SU-DHL-6 (cell line): ENCODE data around the gene CCND3.
"Not testable (repeated sequence)": the region's sequence is repeated elsewhere in the genome, so short reads cannot be mapped to it uniquely, and the experiment has no call there.

Experiments used
- H2AFZ ChIP-seq: fragments of 200-600 bp; sonication (generic); 2 replicates; pipeline ENCODE4 v1.6.1; 2014; ENCODE audit warnings: low read depth, mild to moderate bottlenecking, moderate library complexity, mixed read lengths, antibody characterized with exemption, low read length; ENCODE audit not compliant: severe bottlenecking
- H3F3A ChIP-seq: fragments of 200-600 bp; shearing (Covaris generic); 2 replicates; pipeline ENCODE4 v1.6.0; 2016; ENCODE audit warnings: antibody characterized with exemption, mild to moderate bottlenecking; ENCODE audit not compliant: insufficient read depth
- H3K27ac ChIP-seq: fragments of 200-600 bp; sonication (generic); 2 replicates; pipeline ENCODE4 v1.5.1; 2016; ENCODE audit warnings: low read depth, mild to moderate bottlenecking, low read length, moderate library complexity, mixed read lengths
- H3K27me3 ChIP-seq: fragments of 200-600 bp; sonication (generic), shearing (Covaris generic); 2 replicates; pipeline ENCODE4 v1.6.0; 2014; ENCODE audit warnings: mild to moderate bottlenecking, low read length
- H3K36me3 ChIP-seq: fragments of 200-600 bp; sonication (generic); 2 replicates; pipeline ENCODE4 v1.6.1; 2014; ENCODE audit warnings: mild to moderate bottlenecking, low read length, mixed read lengths
- H3K4me2 ChIP-seq: fragments of 300-600, 200-600 bp; shearing (Covaris generic), sonication (generic); 2 replicates; pipeline ENCODE4 v1.6.0; 2014; ENCODE audit warnings: low read length, low read depth, mild to moderate bottlenecking; ENCODE audit not compliant: poor library complexity, severe bottlenecking
- H3K4me3 ChIP-seq: fragments of 200-600 bp; sonication (generic); 2 replicates; pipeline ENCODE4 v1.5.1; 2014; ENCODE audit warnings: antibody characterized with exemption, low read length, mild to moderate bottlenecking, mixed read lengths; ENCODE audit not compliant: insufficient read depth, poor library complexity, severe bottlenecking
- H3K79me2 ChIP-seq: fragments of 200-600 bp; sonication (generic); 2 replicates; pipeline ENCODE4 v1.6.1; 2014; ENCODE audit warnings: mild to moderate bottlenecking, low read length, moderate library complexity; ENCODE audit not compliant: insufficient read depth
- H3K9ac ChIP-seq: fragments of 200-600 bp; sonication (generic); 2 replicates; pipeline ENCODE4 v1.7.0; 2014; ENCODE audit warnings: mild to moderate bottlenecking, low read length
- H3K9me2 ChIP-seq: fragments of 200-600 bp; sonication (generic); replicated peaks from 2 replicates; pipeline ENCODE4 v1.6.1; 2014; ENCODE audit warnings: low read length; ENCODE audit not compliant: insufficient read depth
- H3K9me3 ChIP-seq: fragments of 200-600 bp; sonication (generic); 2 replicates; pipeline ENCODE4 v1.6.1; 2014; ENCODE audit warnings: low read length, mixed read lengths; ENCODE audit not compliant: insufficient read depth
- H4K20me1 ChIP-seq: fragments of 200-600 bp; sonication (generic); 2 replicates; pipeline ENCODE4 v1.6.1; 2014; ENCODE audit warnings: low read depth, mild to moderate bottlenecking, antibody characterized with exemption, low read length, moderate library complexity, mixed read lengths
- CTCF ChIP-seq: fragments of 200-600 bp; sonication (generic); IDR thresholded peaks from one replicate; pipeline ENCODE4 v1.5.1; 2017; ENCODE audit warnings: antibody characterized with exemption, mild to moderate bottlenecking, low read length, moderate library complexity; ENCODE audit not compliant: insufficient read depth, poor library complexity, severe bottlenecking
- EZH2phosphoT487 ChIP-seq: fragments of 200-600 bp; sonication (generic), shearing (Covaris generic); conservative IDR thresholded peaks from 2 replicates; pipeline ENCODE4 v1.6.1; 2018; ENCODE audit warnings: mild to moderate bottlenecking, antibody characterized with exemption, low read length, moderate library complexity, mixed read lengths

Gene CCND3

GRCh38 chr6:41954668-41955067 is 13.1 kb upstream of the CCND3 start:
- Histone ChIP-seq H2AFZ (no peak overlapping the region), H3K36me3 (no peaks in the 10 kb centered on the region), H3K27ac (no peak overlapping the region), H3K9me3 (no peaks in the 10 kb centered on the region), H3K4me2 (no peak overlapping the region), H3K79me2 (no peaks in the 10 kb centered on the region), H3F3A (0 out of 2 replicates have a peak, but pooled peaks cover 6% of the 10 kb centered on the region), H3K9ac (no peak overlapping the region), H3K27me3 (no peaks in the 10 kb centered on the region), H4K20me1 (no peaks in the 10 kb centered on the region), H3K9me2 (no peaks in the 10 kb centered on the region), H3K4me3 (no peak overlapping the region)
- TF ChIP-seq CTCF, result no peak
- TF ChIP-seq EZH2phosphoT487, result no peak

- no peak for TF ChIP-seq EZH2phosphoT487
- no peak for TF ChIP-seq CTCF
- no peak overlapping the region for H2AFZ ChIP-seq
- H3K36me3 ChIP-seq, result no peaks in the 10 kb centered on the region
- no peaks in the 10 kb centered on the region for H3K9me2 ChIP-seq
- H3K4me3 ChIP-seq, result no peak overlapping the region
- H4K20me1 ChIP-seq, result no peaks in the 10 kb centered on the region
- H3K27me3 ChIP-seq, result no peaks in the 10 kb centered on the region
- H3K79me2 ChIP-seq, result no peaks in the 10 kb centered on the region
- no peaks in the 10 kb centered on the region for H3K9me3 ChIP-seq
- no peak overlapping the region for H3K4me2 ChIP-seq
- H3K27ac ChIP-seq, result no peak overlapping the region
- peaks cover 11% of the 10 kb centered on the region for H3F3A ChIP-seq
- H3K9ac ChIP-seq, result no peak overlapping the region
Observed at GRCh38 chr6:41947581-41948220, 6.1 kb upstream of the CCND3 start.

GRCh38 chr6:41943456-41943855 is 1.8 kb upstream of the CCND3 start:
- Histone ChIP-seq H3K27ac (no peak overlapping the region), H3K4me2 (no peak overlapping the region)

GRCh38 chr6:41942882-41943281 is 1.3 kb upstream of the CCND3 start:
- Histone ChIP-seq H3F3A (peaks cover 37% of the 10 kb centered on the region), H3K79me2 (peaks cover 36% of the 10 kb centered on the region), H3K4me2 (peak overlapping the region; percentile 68)
- not testable (repeated sequence) for H3K9ac ChIP-seq, H3K9me3 ChIP-seq, H3K27ac ChIP-seq, H2AFZ ChIP-seq, H3K36me3 ChIP-seq, H3K4me3 ChIP-seq, H4K20me1 ChIP-seq, H3K27me3 ChIP-seq, H3K9me2 ChIP-seq

More at GRCh38 chr6:41943456-41943855, 1.8 kb upstream of the CCND3 start:
- no peaks in the 10 kb centered on the region; the same call in 1 of the 2 replicates for H4K20me1 ChIP-seq
- TF ChIP-seq CTCF (no peak), EZH2phosphoT487 (no peak)
- no peaks in the 10 kb centered on the region for H3K9me2 ChIP-seq
- H3K27me3 ChIP-seq, result no peaks in the 10 kb centered on the region
- no peaks in the 10 kb centered on the region for H3K36me3 ChIP-seq
- no peaks in the 10 kb centered on the region for H3K9me3 ChIP-seq
- no peak overlapping the region for H3K9ac ChIP-seq
- H2AFZ ChIP-seq, result no peak overlapping the region
- H3K79me2 ChIP-seq, result peaks cover 31% of the 10 kb centered on the region
- H3F3A ChIP-seq, result peaks cover 32% of the 10 kb centered on the region
- no peak overlapping the region for H3K4me3 ChIP-seq
